ENCODE data around the gene GBP7. TPM values are rescaled to one million over a fixed set of nuclear protein-coding genes. Genes with fewer than 3 reads are reported as not detected.

GBP7 gene
- total RNA-seq, result not detected in 2 replicates

GRCh38 chr1:89175601-89176256 lies at the start of gene GBP7:
Gene GBP7 (minus strand): TSS chr1:89176003. CDS start chr1:89171935, 4,068 bp downstream.

GRCh38 chr1:89198491-89199072 lies 22.8 kb upstream of the GBP7 start, which contains the start of gene GBP4:
Gene GBP4 (minus strand): TSS chr1:89198942. CDS start chr1:89198834, 108 bp downstream.

DNA sequence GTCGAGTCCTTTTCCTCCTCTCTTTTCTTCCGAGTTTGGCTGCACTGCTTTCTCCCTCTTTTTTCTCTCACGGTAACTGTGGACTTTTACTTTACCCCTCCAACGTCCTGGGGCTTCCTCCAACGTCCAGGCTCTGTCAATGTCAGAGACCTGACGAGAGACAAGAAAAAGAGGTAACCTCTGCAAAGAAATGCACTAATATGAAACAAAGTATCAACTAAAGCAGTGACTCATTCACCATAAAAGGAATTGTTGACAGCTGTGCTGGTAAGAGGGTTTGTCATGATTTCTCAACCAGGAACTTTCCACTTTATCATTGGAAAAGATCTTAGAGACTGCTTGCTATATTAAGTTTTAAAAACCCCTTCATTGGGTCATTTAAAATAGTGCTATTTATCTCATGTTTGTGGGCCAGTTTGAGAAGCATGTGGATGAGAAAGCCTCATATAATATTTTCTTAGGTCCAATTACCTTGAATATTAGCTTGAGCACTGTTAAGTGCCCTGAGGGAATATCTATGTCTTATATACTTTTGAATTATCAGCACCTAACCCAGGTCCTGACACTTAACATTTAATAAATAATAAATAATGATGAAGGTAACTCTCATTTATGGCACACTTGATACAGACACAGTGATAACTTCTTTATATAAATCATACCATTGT lies 49.8 kb downstream of the GBP7 start, which contains the start of gene GBP2:
GBP2 (minus strand) TSS at position 202 of the 668 bp plus-strand sequence. CDS start 4,148 bp downstream, outside the sequence.

Other genes with a start within 250 kb of the GBP7 start
- gene KYAT3, start 183.4 kb downstream of the GBP7 start, total RNA-seq, result 16.6 and 20.0 TPM in 2 replicates
- 6.5 and 8.4 TPM in 2 replicates for gene RBMXL1, start 183.4 kb downstream of the GBP7 start, total RNA-seq
- 23.5 and 33.7 TPM in 2 replicates for gene GBP3, start 153.1 kb downstream of the GBP7 start, total RNA-seq
- gene GBP1, start 110.8 kb downstream of the GBP7 start, total RNA-seq, result 15.2 and 25.5 TPM in 2 replicates
- 29.8 and 52.1 TPM in 2 replicates for gene GBP2, start 49.9 kb downstream of the GBP7 start, total RNA-seq
- 0.90 and 2.4 TPM in 2 replicates for gene GBP4, start 22.9 kb upstream of the GBP7 start, total RNA-seq
- gene GBP5, start 96.9 kb upstream of the GBP7 start, total RNA-seq, result under 0.01 and 0.09 TPM in 2 replicates
- gene GBP6, start 188.1 kb upstream of the GBP7 start, total RNA-seq, result not detected in 2 replicates